Activated B cell treated with CpG ODN at 0.5 μM for 24 hours (primary cell): ENCODE results near the gene DGKB. TPM values are rescaled to one million over a fixed set of nuclear protein-coding genes. Genes with fewer than 3 reads are reported as not detected.

Experiments used
- ATAC-seq: fragments of 200-7000 bp; cut with Tn5 transposase; one replicate; pipeline ENCODE4 v1.10.0; 2021; ENCODE audit warnings: low read depth, mild to moderate bottlenecking, moderate library complexity
- CTCF ChIA-PET: fragments of 350-600 bp; sonication (Branson Sonifier 250); formaldehyde crosslinking; loops from one replicate; lab custom pipeline; 2021; ENCODE audit warnings: antibody characterized with exemption; lab: Charles Lee
- POLR2A ChIA-PET: fragments of 350-600 bp; sonication (Branson Sonifier 250); formaldehyde crosslinking; loops from one replicate; lab custom pipeline; 2021; ENCODE audit warnings: antibody characterized with exemption; lab: Charles Lee
- DNase-seq: peaks from one replicate; pipeline ENCODE4 v3.0.0; 2022
- H3K27ac Mint-ChIP-seq: one replicate; pipeline ENCODE4 v1.8.0; 2020; ENCODE audit warnings: mixed read lengths
- H3K27me3 Mint-ChIP-seq: one replicate; pipeline ENCODE4 v1.8.0; 2021; ENCODE audit warnings: mixed read lengths
- H3K36me3 Mint-ChIP-seq: one replicate; pipeline ENCODE4 v1.8.0; 2021; ENCODE audit warnings: low read depth, mixed read lengths
- H3K4me1 Mint-ChIP-seq: one replicate; pipeline ENCODE4 v1.8.0; 2021; ENCODE audit warnings: mixed read lengths
- H3K4me3 Mint-ChIP-seq: one replicate; pipeline ENCODE4 v1.8.0; 2020; ENCODE audit warnings: mild to moderate bottlenecking, mixed read lengths
- H3K9me3 Mint-ChIP-seq: one replicate; pipeline ENCODE4 v1.8.0; 2020; ENCODE audit warnings: mixed read lengths
- CTCF ChIP-seq: fragments of 200-600 bp; IDR thresholded peaks from one replicate; pipeline ENCODE4 v1.8.0; 2022; ENCODE audit warnings: antibody characterized with exemption, mild to moderate bottlenecking
- intact Hi-C: fragments of 100-400 bp; cut with micrococcal nuclease; formaldehyde crosslinking; loops from one replicate; pipeline ENCODE4 v1.15.1; 2024
- total RNA-seq: library from RNA; stranded (reverse); gene quantifications from 2 replicates; pipeline ENCODE4 v1.2.3, GENCODE V29; 2022

Gene DGKB
- total RNA-seq, 1 donor from 2014 or later = not detected

- ATAC-seq (no peak), DNase-seq (no peak)
- H3K4me1 Mint-ChIP-seq = no peaks in the 10 kb centered on the region
- intact Hi-C loops = loop anchor here (10.0 kb wide), 1 partner anchor 55 kb away; no protein-coding TSS in a partner anchor
- H3K27me3 Mint-ChIP-seq = no peaks in the 10 kb centered on the region
- peaks cover 6% of the 10 kb centered on the region for H3K9me3 Mint-ChIP-seq
- no peak overlapping the region for H3K27ac Mint-ChIP-seq
- POLR2A ChIA-PET = no interaction called here
- CTCF ChIA-PET = no interaction called here
- no peak for TF ChIP-seq CTCF
- no peak overlapping the region for H3K4me3 Mint-ChIP-seq
- H3K36me3 Mint-ChIP-seq = no peaks in the 10 kb centered on the region
These were observed 312.3 kb downstream of the DGKB start for GRCh38 chr7:14590206-14590605.

- DNase-seq = no peak
- no peaks in the 10 kb centered on the region for H3K36me3 Mint-ChIP-seq
- no peak for TF ChIP-seq CTCF
- H3K27me3 Mint-ChIP-seq = no peaks in the 10 kb centered on the region
- ChIA-PET CTCF (no interaction called here), POLR2A (no interaction called here)
- H3K9me3 Mint-ChIP-seq = peaks cover 6% of the 10 kb centered on the region
- no peak for ATAC-seq
- H3K27ac Mint-ChIP-seq = no peak overlapping the region
- no peak overlapping the region for H3K4me3 Mint-ChIP-seq
- no peaks in the 10 kb centered on the region for H3K4me1 Mint-ChIP-seq
- intact Hi-C loops = no loop called here
These were observed 317.3 kb downstream of the DGKB start for GRCh38 chr7:14585232-14585631.

- DNase-seq = no peak
- ChIA-PET CTCF (no interaction called here), POLR2A (no interaction called here)
- Mint-ChIP-seq H3K4me1 (no peaks in the 10 kb centered on the region), H3K27me3 (no peaks in the 10 kb centered on the region), H3K27ac (no peak overlapping the region), H3K9me3 (peaks cover 6% of the 10 kb centered on the region), H3K4me3 (no peak overlapping the region), H3K36me3 (no peaks in the 10 kb centered on the region)
- ATAC-seq = no peak
- intact Hi-C loops = no loop called here
- no peak for TF ChIP-seq CTCF
These were observed 319.0 kb downstream of the DGKB start for GRCh38 chr7:14583518-14583917.

GRCh38 chr7:14582010-14582409, 320.5 kb downstream of the DGKB start:
- Mint-ChIP-seq H3K36me3 (no peaks in the 10 kb centered on the region), H3K9me3 (peaks cover 5% of the 10 kb centered on the region), H3K4me3 (no peak overlapping the region), H3K27ac (no peak overlapping the region), H3K27me3 (no peaks in the 10 kb centered on the region), H3K4me1 (no peaks in the 10 kb centered on the region)
- TF ChIP-seq CTCF = no peak
- intact Hi-C loops = no loop called here
- POLR2A ChIA-PET = no interaction called here
- ATAC-seq = no peak
- CTCF ChIA-PET = no interaction called here
- no peak for DNase-seq

GRCh38 chr7:14579971-14580370, 322.6 kb downstream of the DGKB start:
- Mint-ChIP-seq H3K9me3 (peaks cover 4% of the 10 kb centered on the region), H3K27me3 (no peaks in the 10 kb centered on the region), H3K27ac (no peak overlapping the region), H3K36me3 (no peaks in the 10 kb centered on the region), H3K4me1 (no peaks in the 10 kb centered on the region), H3K4me3 (no peak overlapping the region)
- ChIA-PET POLR2A (no interaction called here), CTCF (no interaction called here)
- TF ChIP-seq CTCF = no peak
- DNase-seq (no peak), ATAC-seq (no peak)
- intact Hi-C loops = no loop called here
